ENCODE data around the gene OR2A14. TPM values are rescaled to one million over a fixed set of nuclear protein-coding genes. Genes with fewer than 3 reads are reported as not detected.

The OR2A14 gene, protein sequence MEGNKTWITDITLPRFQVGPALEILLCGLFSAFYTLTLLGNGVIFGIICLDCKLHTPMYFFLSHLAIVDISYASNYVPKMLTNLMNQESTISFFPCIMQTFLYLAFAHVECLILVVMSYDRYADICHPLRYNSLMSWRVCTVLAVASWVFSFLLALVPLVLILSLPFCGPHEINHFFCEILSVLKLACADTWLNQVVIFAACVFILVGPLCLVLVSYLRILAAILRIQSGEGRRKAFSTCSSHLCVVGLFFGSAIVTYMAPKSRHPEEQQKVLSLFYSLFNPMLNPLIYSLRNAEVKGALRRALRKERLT
- total RNA-seq (2016; rRNA removed; fragmentation: Illumina TruSeq; extraction: Trizol) (not detected in 2 replicates), polyA plus RNA-seq (2011; rRNA removed) (not detected in 2 replicates), polyA minus RNA-seq (2011; rRNA and poly(A)+ RNA removed; ENCODE audit: low replicate concordance) (0.14 TPM in 1 of 2 replicates, not detected in the other), Bru-seq, nascent RNA (not detected), BruChase-seq, experiment 1, labeled RNA remaining after a 6-hour chase (not detected), BruChase-seq, experiment 2, labeled RNA remaining after a 2-hour chase (percentile 9 among the genes with signal in this experiment)
- not detected in 2 replicates for total RNA-seq (2016; cell fraction: cytosol; rRNA removed; fragmentation: Illumina TruSeq; extraction: Trizol; ENCODE audit: low read depth)
- total RNA-seq (2016; cell fraction: insoluble cytoplasmic fraction; rRNA removed; fragmentation: Illumina TruSeq; extraction: Trizol), result not detected in 2 replicates
- total RNA-seq (2016; cell fraction: membrane; rRNA removed; fragmentation: Illumina TruSeq; extraction: Trizol), result not detected in 2 replicates
- not detected in 2 replicates for total RNA-seq (2016; cell fraction: nucleus; rRNA removed; fragmentation: Illumina TruSeq; extraction: Trizol)
- polyA plus RNA-seq (2011; cell fraction: cytosol; rRNA removed), result not detected in 2 replicates
- polyA plus RNA-seq (2011; cell fraction: nucleus; rRNA removed), result not detected in 2 replicates
- not detected in 2 replicates for polyA plus RNA-seq (2012)
- polyA plus RNA-seq (2016; cell fraction: cytosol; fragmentation: Illumina TruSeq; extraction: Trizol; ENCODE audit: low read depth), result not detected in 2 replicates
- polyA plus RNA-seq (2016; cell fraction: insoluble cytoplasmic fraction; fragmentation: Illumina TruSeq; extraction: Trizol; ENCODE audit: low read depth), result not detected in 2 replicates
- not detected in 2 replicates for polyA plus RNA-seq (2016; cell fraction: membrane; fragmentation: Illumina TruSeq; extraction: Trizol; ENCODE audit: low read depth)
- polyA plus RNA-seq (2016; cell fraction: nucleus; fragmentation: Illumina TruSeq; extraction: Trizol; ENCODE audit: insufficient read depth, low read depth), result not detected in 2 replicates
- polyA minus RNA-seq (2011; cell fraction: cytosol; rRNA and poly(A)+ RNA removed), result not detected in 2 replicates
- polyA minus RNA-seq (2011; cell fraction: nucleus; rRNA and poly(A)+ RNA removed), result not detected in 2 replicates
- long read RNA-seq, experiment 1, result 0 reads
- long read RNA-seq, experiment 2, result 0 reads

DNA sequence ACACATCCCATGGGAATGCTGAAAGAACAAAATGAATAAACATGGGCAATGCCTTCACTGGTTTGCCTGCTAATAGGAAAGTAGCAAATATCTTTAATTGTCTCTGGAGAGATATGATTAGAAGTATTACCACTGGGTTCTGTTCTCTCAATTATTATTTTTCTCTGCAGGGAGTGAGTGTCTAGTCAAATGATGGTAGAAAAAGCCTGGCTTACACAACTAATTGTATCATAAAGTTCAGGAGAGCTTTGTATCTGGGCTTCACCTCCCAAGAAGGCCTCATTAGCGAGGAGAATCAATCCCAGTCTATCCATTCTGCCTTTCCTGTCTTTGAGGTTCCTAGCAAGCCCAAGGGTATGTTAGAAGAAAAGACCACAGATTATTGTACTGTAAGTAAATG, at the start of gene OR2A14:
Gene OR2A14 (plus strand): TSS at position 301 of the 400 bp plus-strand sequence. CDS start 5,937 bp downstream, outside the sequence.
- POLR2A ChIA-PET, result no interaction called here
- ATAC-seq (no peak), FAIRE-seq (no peak), DNase-seq (ENCODE audit: low spot score) (no peak)
- Histone ChIP-seq H3K36me3 (replicated peaks in 1 of 2; ENCODE audit: control insufficient read depth in 1 of 2, insufficient read depth in 2 of 2, low read length in 2 of 2) (no peaks in the 10 kb centered on the region), H3K4me2 (ENCODE audit: low read depth, low read length) (no peak within 1 kb of the TSS), H4K20me1 (ENCODE audit: insufficient read depth, low read length) (no peaks in the 10 kb centered on the region), H3K79me2 (ENCODE audit: insufficient read depth, low read length) (no peaks in the 10 kb centered on the region), H3K27me3 (ENCODE audit: control insufficient read depth in 1 of 2, insufficient read depth in 2 of 2, low read length in 2 of 2) (no peaks in the 10 kb centered on the region), H3K4me3 (replicated peaks in 1 of 3; ENCODE audit: insufficient read depth in 1 of 3, low read depth in 2 of 3, low read length in 3 of 3) (no peak within 1 kb of the TSS), H3K9me3 (ENCODE audit: low read length) (no peaks in the 10 kb centered on the region), H2AFZ (ENCODE audit: low read length) (no peak within 1 kb of the TSS), H3K27ac (ENCODE audit: extremely low read length, insufficient read depth, low read length) (no peak within 1 kb of the TSS), H3K9ac (ENCODE audit: insufficient read depth, low read depth, low read length) (no peak within 1 kb of the TSS), H3K4me1 (ENCODE audit: insufficient read depth, low read length) (no peaks in the 10 kb centered on the region)
- no peak for TF ChIP-seq SYNCRIP (IDR thresholded peaks at IDR 0.05; ENCODE audit: insufficient read depth, low read depth, low read length)
- TF ChIP-seq MEIS1 (CRISPR knock-in tag; IDR thresholded peaks at IDR 0.05; ENCODE audit: borderline replicate concordance), result no peak
- no peak for TF ChIP-seq MXD4 (CRISPR knock-in tag; IDR thresholded peaks at IDR 0.05)
- no peak for TF ChIP-seq SNAI1 (CRISPR knock-in tag; IDR thresholded peaks at IDR 0.05; ENCODE audit: borderline replicate concordance)
- WGBS (ENCODE audit: low lambda C conversion rate), result 0% methylated on average over 1 of the region's 1 CpG
- in situ Hi-C loops (cut with HindIII; ENCODE audit: extremely low pct_ligation_motif_present, low pct_unique_long_range_greater_than_20kb), result no loop called here
- intact Hi-C loops (cut with micrococcal nuclease; ENCODE audit: unreplicated experiment), result no loop called here
- CTCF ChIA-PET (ENCODE audit: low intra/inter-chr PET ratio, low total read pairs), result no interaction called here
- no TSS peak for BruUV-seq (replicated peaks)

Data from HepG2 (cell line).